Measurements from ENCODE around the gene MAML1. TPM values are rescaled to one million over a fixed set of nuclear protein-coding genes. Genes with fewer than 3 reads are reported as not detected.
A peak's percentile ranks its signal among the peaks of the same experiment; 100 is the strongest.

MAML1 gene
- total RNA-seq, 3 donors from 2014 or later (not counting 1 experiment from before 2014, with no cell fraction given) = 28.8 to 45.4 (median 37.6) TPM

GRCh38 chr5:179769271-179769670, 36.6 kb downstream of the MAML1 start:
- H3K36me3 Mint-ChIP-seq = no peaks in the 10 kb centered on the region
- WGBS (ENCODE audit: insufficient coverage) = 84% methylated on average over 6 of the region's 6 CpGs

GRCh38 chr5:179769796-179770195, 37.2 kb downstream of the MAML1 start:
- no peak for TF ChIP-seq CTCF (IDR thresholded peaks at IDR 0.05)
- Mint-ChIP-seq H3K9me3 (no peaks in the 10 kb centered on the region), H3K4me1 (peaks cover 11% of the 10 kb centered on the region in 2 donors), H3K27me3 (ENCODE audit: low read depth in 2 of 2) (no peaks in the 10 kb centered on the region), H3K4me3 (no peak overlapping the region), H3K36me3 (no peaks in the 10 kb centered on the region), H3K27ac (no peak overlapping the region)
- intact Hi-C loops (cut with micrococcal nuclease) = no loop called here
- DNase-seq (no peak), ATAC-seq (no peak)
- Histone ChIP-seq H3K27me3 (ENCODE audit: control insufficient read depth, insufficient read depth, low read length) (no peaks in the 10 kb centered on the region), H3K4me3 (ENCODE audit: low read length) (no peak overlapping the region), H3K9me3 (ENCODE audit: control insufficient read depth, insufficient read depth, low read length) (no peaks in the 10 kb centered on the region), H3K27ac (ENCODE audit: low read length) (no peak overlapping the region), H3K36me3 (ENCODE audit: control insufficient read depth, insufficient read depth, low read length) (peaks cover 89% of the 10 kb centered on the region), H3K4me1 (ENCODE audit: control insufficient read depth, insufficient read depth, low read length) (peaks cover 7% of the 10 kb centered on the region)
- 93% methylated on average over 5 of the region's 5 CpGs for WGBS (ENCODE audit: insufficient coverage)

More at GRCh38 chr5:179769271-179769670, 36.6 kb downstream of the MAML1 start:
- Mint-ChIP-seq H3K27me3 (ENCODE audit: low read depth in 2 of 2) (no peaks in the 10 kb centered on the region), H3K4me3 (no peak overlapping the region), H3K27ac (peak overlapping the region in 1 of 2 donors; percentile 29), H3K4me1 (peaks cover 11 to 12% of the 10 kb centered on the region in 2 donors), H3K9me3 (no peaks in the 10 kb centered on the region)
- ATAC-seq = no peak
- Histone ChIP-seq H3K36me3 (ENCODE audit: control insufficient read depth, insufficient read depth, low read length) (peaks cover 85% of the 10 kb centered on the region), H3K9me3 (ENCODE audit: control insufficient read depth, insufficient read depth, low read length) (no peaks in the 10 kb centered on the region), H3K4me1 (ENCODE audit: control insufficient read depth, insufficient read depth, low read length) (peaks cover 7% of the 10 kb centered on the region), H3K27ac (ENCODE audit: low read length) (no peak overlapping the region), H3K4me3 (ENCODE audit: low read length) (no peak overlapping the region), H3K27me3 (ENCODE audit: control insufficient read depth, insufficient read depth, low read length) (no peaks in the 10 kb centered on the region)
- intact Hi-C loops (cut with micrococcal nuclease) = no loop called here
- TF ChIP-seq CTCF (IDR thresholded peaks at IDR 0.05) = no peak
- DNase-seq = no peak

GRCh38 chr5:179771311-179771895, 38.8 kb downstream of the MAML1 start:
- Mint-ChIP-seq H3K27ac (no peak overlapping the region), H3K36me3 (no peaks in the 10 kb centered on the region), H3K9me3 (no peaks in the 10 kb centered on the region), H3K4me3 (no peak overlapping the region), H3K4me1 (peaks cover 8 to 11% of the 10 kb centered on the region in 2 donors), H3K27me3 (ENCODE audit: low read depth in 2 of 2) (no peaks in the 10 kb centered on the region)
- Histone ChIP-seq H3K36me3 (ENCODE audit: control insufficient read depth, insufficient read depth, low read length) (peaks cover 85% of the 10 kb centered on the region), H3K27ac (ENCODE audit: low read length) (no peak overlapping the region), H3K4me3 (ENCODE audit: low read length) (no peak overlapping the region), H3K9me3 (ENCODE audit: control insufficient read depth, insufficient read depth, low read length) (no peaks in the 10 kb centered on the region), H3K4me1 (ENCODE audit: control insufficient read depth, insufficient read depth, low read length) (peaks cover 4% of the 10 kb centered on the region), H3K27me3 (ENCODE audit: control insufficient read depth, insufficient read depth, low read length) (no peaks in the 10 kb centered on the region)
- intact Hi-C loops (cut with micrococcal nuclease) = no loop called here
- DNase-seq = no peak
- TF ChIP-seq CTCF (IDR thresholded peaks at IDR 0.05) = no peak
- no peak for ATAC-seq
- WGBS (ENCODE audit: insufficient coverage) = 86% methylated on average over 4 of the region's 4 CpGs

- Histone ChIP-seq H3K4me1 (ENCODE audit: control insufficient read depth, insufficient read depth, low read length) (peaks cover 3% of the 10 kb centered on the region), H3K36me3 (ENCODE audit: control insufficient read depth, insufficient read depth, low read length) (peaks cover 80% of the 10 kb centered on the region), H3K27me3 (ENCODE audit: control insufficient read depth, insufficient read depth, low read length) (no peaks in the 10 kb centered on the region), H3K9me3 (ENCODE audit: control insufficient read depth, insufficient read depth, low read length) (no peaks in the 10 kb centered on the region), H3K27ac (ENCODE audit: low read length) (no peak overlapping the region), H3K4me3 (ENCODE audit: low read length) (no peak overlapping the region)
- peak in 1 of 3 donors; percentile 61 for ATAC-seq
- Mint-ChIP-seq H3K27me3 (ENCODE audit: low read depth in 2 of 2) (no peaks in the 10 kb centered on the region), H3K27ac (no peak overlapping the region), H3K36me3 (no peaks in the 10 kb centered on the region), H3K4me1 (peaks cover 4 to 11% of the 10 kb centered on the region in 2 donors), H3K9me3 (no peaks in the 10 kb centered on the region), H3K4me3 (no peak overlapping the region)
- TF ChIP-seq CTCF (IDR thresholded peaks at IDR 0.05) = no peak
- 92% methylated on average over 3 of the region's 6 CpGs for WGBS (ENCODE audit: insufficient coverage)
- intact Hi-C loops (cut with micrococcal nuclease) = no loop called here
- no peak for DNase-seq
Measured at GRCh38 chr5:179772351-179772750, 39.7 kb downstream of the MAML1 start.
